Smooth muscle cell (in vitro differentiated cells): ENCODE data around the gene PPP1R3E. TPM values are rescaled to one million over a fixed set of nuclear protein-coding genes. Genes with fewer than 3 reads are reported as not detected.

ENCODE experiments used
- DNase-seq: peaks from one replicate; lab custom pipeline; 2025; ENCODE audit not compliant: unreplicated experiment; lab: John Stamatoyannopoulos, UW
- H2AFZ ChIP-seq: fragments of 200-600 bp; sonication (generic); 2 replicates; pipeline ENCODE4 v1.6.0; 2016; ENCODE audit warnings: antibody characterized with exemption, low read depth, mild to moderate bottlenecking
- H3F3A ChIP-seq: fragments of 200-600 bp; sonication (generic); 2 replicates; pipeline ENCODE4 v1.6.0; 2017; ENCODE audit warnings: antibody characterized with exemption, low read depth
- H3K27ac ChIP-seq: fragments of 200-600 bp; sonication (generic); 2 replicates; pipeline ENCODE4 v1.5.1; 2016; ENCODE audit warnings: low read depth, mild to moderate bottlenecking
- H3K27me3 ChIP-seq: fragments of 200-600 bp; sonication (generic); 2 replicates; pipeline ENCODE4 v1.6.1; 2016; ENCODE audit warnings: low read depth, mild to moderate bottlenecking
- H3K36me3 ChIP-seq: fragments of 200-600 bp; sonication (generic); 2 replicates; pipeline ENCODE4 v1.5.1; 2016; ENCODE audit warnings: low read depth
- H3K4me1 ChIP-seq: fragments of 200-600 bp; sonication (generic); 2 replicates; pipeline ENCODE4 v1.5.1; 2016; ENCODE audit warnings: low read depth
- H3K4me2 ChIP-seq: fragments of 200-600 bp; sonication (generic); 2 replicates; pipeline ENCODE4 v1.6.0; 2016; ENCODE audit warnings: mild to moderate bottlenecking
- H3K4me3 ChIP-seq: fragments of 200-600 bp; sonication (generic); 2 replicates; pipeline ENCODE4 v1.5.1; 2016; ENCODE audit warnings: mild to moderate bottlenecking
- H3K79me2 ChIP-seq: fragments of 200-600 bp; sonication (generic); 2 replicates; pipeline ENCODE4 v1.6.0; 2016; ENCODE audit warnings: low read depth, mild to moderate bottlenecking
- H3K9ac ChIP-seq: fragments of 200-600 bp; sonication (generic); 2 replicates; pipeline ENCODE4 v1.6.0; 2016; ENCODE audit warnings: low read depth
- H3K9me3 ChIP-seq: fragments of 200-600 bp; sonication (generic); replicated peaks from 2 replicates; pipeline ENCODE4 v1.5.1; 2016; ENCODE audit warnings: low read depth
- H4K20me1 ChIP-seq: fragments of 200-600 bp; sonication (generic); 2 replicates; pipeline ENCODE4 v1.6.0; 2016; ENCODE audit warnings: low read depth
- WGBS: methylation state at CpG from one replicate; pipeline ENCODE4 v1.1.7; 2016; ENCODE audit warnings: low lambda C conversion rate; 5-methylcytosine and 5-hydroxymethylcytosine counted together
- polyA plus RNA-seq: library from polyadenylated mRNA; unstranded; fragments of >200 nt; fragmentation: Nextera tagmentation; extraction: Ambion mirVana; gene quantifications from 2 replicates; pipeline ENCODE4 v1.2.1, GENCODE V29; 2016
- total RNA-seq: library from RNA; depleted of rRNA; stranded (reverse); fragments of >200 nt; gene quantifications from 2 replicates; pipeline ENCODE4 v1.2.3, GENCODE V29; 2014
- TF ChIP-seq, protein P1 (sequence below): fragments of 200-600 bp; sonication (generic); IDR thresholded peaks from 2 replicates; pipeline ENCODE4 v1.5.1; 2017; ENCODE audit warnings: borderline replicate concordance, mild to moderate bottlenecking, antibody characterized with exemption; ENCODE audit not compliant: insufficient read depth, poor library complexity, severe bottlenecking

PPP1R3E gene
- total and polyA plus RNA-seq, 2 experiments from 2014 or later: 0.71 to 2.0 TPM

- WGBS: 95% methylated on average over 7 of the region's 7 CpGs
Observed at GRCh38 chr14:23324993-23325392, 22.3 kb upstream of the PPP1R3E start.

GRCh38 chr14:23324455-23324846, 21.8 kb upstream of the PPP1R3E start:
- no peak overlapping the region for H3K9ac ChIP-seq
- DNase-seq: no peak
- no peak overlapping the region for H3K27ac ChIP-seq
- peaks cover 25% of the 10 kb centered on the region for H3K79me2 ChIP-seq
- H3K4me1 ChIP-seq: peaks cover 19% of the 10 kb centered on the region
- TF ChIP-seq, protein P1, sequence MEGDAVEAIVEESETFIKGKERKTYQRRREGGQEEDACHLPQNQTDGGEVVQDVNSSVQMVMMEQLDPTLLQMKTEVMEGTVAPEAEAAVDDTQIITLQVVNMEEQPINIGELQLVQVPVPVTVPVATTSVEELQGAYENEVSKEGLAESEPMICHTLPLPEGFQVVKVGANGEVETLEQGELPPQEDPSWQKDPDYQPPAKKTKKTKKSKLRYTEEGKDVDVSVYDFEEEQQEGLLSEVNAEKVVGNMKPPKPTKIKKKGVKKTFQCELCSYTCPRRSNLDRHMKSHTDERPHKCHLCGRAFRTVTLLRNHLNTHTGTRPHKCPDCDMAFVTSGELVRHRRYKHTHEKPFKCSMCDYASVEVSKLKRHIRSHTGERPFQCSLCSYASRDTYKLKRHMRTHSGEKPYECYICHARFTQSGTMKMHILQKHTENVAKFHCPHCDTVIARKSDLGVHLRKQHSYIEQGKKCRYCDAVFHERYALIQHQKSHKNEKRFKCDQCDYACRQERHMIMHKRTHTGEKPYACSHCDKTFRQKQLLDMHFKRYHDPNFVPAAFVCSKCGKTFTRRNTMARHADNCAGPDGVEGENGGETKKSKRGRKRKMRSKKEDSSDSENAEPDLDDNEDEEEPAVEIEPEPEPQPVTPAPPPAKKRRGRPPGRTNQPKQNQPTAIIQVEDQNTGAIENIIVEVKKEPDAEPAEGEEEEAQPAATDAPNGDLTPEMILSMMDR: no peak
- H3K9me3 ChIP-seq: no peaks in the 10 kb centered on the region
- no peaks in the 10 kb centered on the region for H3K27me3 ChIP-seq
- peaks cover 33% of the 10 kb centered on the region for H4K20me1 ChIP-seq
- no peak overlapping the region for H3K4me2 ChIP-seq
- 98% methylated on average over 2 of the region's 2 CpGs for WGBS
- no peak overlapping the region for H3K4me3 ChIP-seq
- H3F3A ChIP-seq: peaks cover 46% of the 10 kb centered on the region
- no peak overlapping the region for H2AFZ ChIP-seq
- no peaks in the 10 kb centered on the region for H3K36me3 ChIP-seq

More at GRCh38 chr14:23324993-23325392, 22.3 kb upstream of the PPP1R3E start:
- Histone ChIP-seq H3K79me2 (peaks cover 25% of the 10 kb centered on the region), H3K4me2 (no peak overlapping the region), H3K9me3 (no peaks in the 10 kb centered on the region), H3K9ac (no peak overlapping the region), H3K27ac (no peak overlapping the region), H3K4me1 (peaks cover 19% of the 10 kb centered on the region), H3K4me3 (no peak overlapping the region), H2AFZ (no peak overlapping the region), H3K27me3 (no peaks in the 10 kb centered on the region), H4K20me1 (peaks cover 33% of the 10 kb centered on the region), H3K36me3 (no peaks in the 10 kb centered on the region), H3F3A (peaks cover 40% of the 10 kb centered on the region)
- no peak for DNase-seq
- TF ChIP-seq, protein P1: no peak

- TF ChIP-seq, protein P1: no peak
- H3K27ac ChIP-seq: peak overlapping the region; percentile 98
- WGBS: 96% methylated on average over 18 of the region's 18 CpGs
- H4K20me1 ChIP-seq: peaks cover 33% of the 10 kb centered on the region
- no peaks in the 10 kb centered on the region for H3K9me3 ChIP-seq
- no peaks in the 10 kb centered on the region for H3K27me3 ChIP-seq
- peak overlapping the region; percentile 92 for H3K4me3 ChIP-seq
- no peak overlapping the region for H2AFZ ChIP-seq
- DNase-seq: no peak
- H3K79me2 ChIP-seq: peaks cover 25% of the 10 kb centered on the region
- H3K4me2 ChIP-seq: no peak overlapping the region
- H3K9ac ChIP-seq: no peak overlapping the region
- H3F3A ChIP-seq: peaks cover 50% of the 10 kb centered on the region
- H3K4me1 ChIP-seq: peaks cover 19% of the 10 kb centered on the region
- no peaks in the 10 kb centered on the region for H3K36me3 ChIP-seq
Observed at GRCh38 chr14:23323838-23324454, 21.3 kb upstream of the PPP1R3E start.
